Measurements from ENCODE around the gene CHRNB4. TPM values are rescaled to one million over a fixed set of nuclear protein-coding genes. Genes with fewer than 3 reads are reported as not detected.
"Not testable (repeated sequence)": the region's sequence is repeated elsewhere in the genome, so short reads cannot be mapped to it uniquely, and the experiment has no call there.

The CHRNB4 gene
- total RNA-seq, 1 experiment from 2014 or later = 0.13 TPM

GRCh38 chr15:78616506-78616905, 24.5 kb downstream of the CHRNB4 start:
- Histone ChIP-seq H3F3A (ENCODE audit: insufficient read depth, low read depth) (no peaks in the 10 kb centered on the region), H3K9me3 (ENCODE audit: insufficient read depth, low read depth) (no peaks in the 10 kb centered on the region), H3K27me3 (ENCODE audit: insufficient read depth, low read depth) (peaks cover 3% of the 10 kb centered on the region; the same call in 1 of the 2 replicates), H3K79me2 (ENCODE audit: low read depth) (no peaks in the 10 kb centered on the region), H3K4me3 (no peak overlapping the region), H3K4me2 (no peak overlapping the region), H2AFZ (no peak overlapping the region), H3K27ac (no peak overlapping the region), H3K36me3 (ENCODE audit: low read depth) (no peaks in the 10 kb centered on the region), H3K4me1 (replicated peaks; ENCODE audit: insufficient read depth) (no peaks in the 10 kb centered on the region), H4K20me1 (ENCODE audit: insufficient read depth) (no peaks in the 10 kb centered on the region), H3K9me2 (ENCODE audit: insufficient read depth) (no peaks in the 10 kb centered on the region)
- intact Hi-C loops (cut with micrococcal nuclease; ENCODE audit: unreplicated experiment) = loop anchor here (5.0 kb wide), 1 partner anchor 136 kb away; no protein-coding TSS in a partner anchor
- ChIA-PET CTCF (no interaction called here), POLR2A (ENCODE audit: unreplicated experiment) (no interaction called here)
- TF ChIP-seq EZH2 (IDR thresholded peaks at IDR 0.05; ENCODE audit: low read depth) = no peak
- no peak for TF ChIP-seq CTCF (conservative IDR thresholded peaks at IDR 0.05)
- BruUV-seq (replicated peaks) = no TSS peak
- no peak for DNase-seq

GRCh38 chr15:78615151-78615589, 25.8 kb downstream of the CHRNB4 start:
- POLR2A ChIA-PET (ENCODE audit: unreplicated experiment) = no interaction called here
- Histone ChIP-seq H3K9me2 (ENCODE audit: insufficient read depth) (no peaks in the 10 kb centered on the region), H3K27me3 (ENCODE audit: insufficient read depth, low read depth) (peaks cover 6% of the 10 kb centered on the region; the same call in 1 of the 2 replicates), H3K4me1 (replicated peaks; ENCODE audit: insufficient read depth) (no peaks in the 10 kb centered on the region), H3K36me3 (ENCODE audit: low read depth) (no peaks in the 10 kb centered on the region), H2AFZ (no peak overlapping the region), H3K79me2 (ENCODE audit: low read depth) (no peaks in the 10 kb centered on the region), H3F3A (ENCODE audit: insufficient read depth, low read depth) (no peaks in the 10 kb centered on the region), H3K4me3 (no peak overlapping the region), H3K9me3 (ENCODE audit: insufficient read depth, low read depth) (no peaks in the 10 kb centered on the region), H4K20me1 (ENCODE audit: insufficient read depth) (no peaks in the 10 kb centered on the region), H3K4me2 (no peak overlapping the region), H3K27ac (no peak overlapping the region)
- DNase-seq = no peak
- TF ChIP-seq EZH2 (IDR thresholded peaks at IDR 0.05; ENCODE audit: low read depth) (no peak), CTCF (conservative IDR thresholded peaks at IDR 0.05) (no peak)
- no TSS peak for BruUV-seq (replicated peaks)
- intact Hi-C loops (cut with micrococcal nuclease; ENCODE audit: unreplicated experiment) = loop anchor here (5.0 kb wide), 1 partner anchor 137 kb away; no protein-coding TSS in a partner anchor
- CTCF ChIA-PET = interaction anchor here (0.7 kb wide), 1 partner anchor 94 kb away, joined by 3 read pairs; no protein-coding TSS in a partner anchor

- peaks cover 6% of the 10 kb centered on the region; the same call in 1 of the 2 replicates for H3K27me3 ChIP-seq (ENCODE audit: insufficient read depth, low read depth)
- POLR2A ChIA-PET (ENCODE audit: unreplicated experiment) = no interaction called here
- no peak overlapping the region for H3K4me3 ChIP-seq
- no peaks in the 10 kb centered on the region for H3K36me3 ChIP-seq (ENCODE audit: low read depth)
- H3K4me1 ChIP-seq (replicated peaks; ENCODE audit: insufficient read depth) = no peaks in the 10 kb centered on the region
- H4K20me1 ChIP-seq (ENCODE audit: insufficient read depth) = no peaks in the 10 kb centered on the region
- intact Hi-C loops (cut with micrococcal nuclease; ENCODE audit: unreplicated experiment) = no loop called here
- H3K79me2 ChIP-seq (ENCODE audit: low read depth) = no peaks in the 10 kb centered on the region
- CTCF ChIA-PET = no interaction called here
- BruUV-seq (replicated peaks) = no TSS peak
- no peak overlapping the region for H3K27ac ChIP-seq
- H3K9me2 ChIP-seq (ENCODE audit: insufficient read depth) = no peaks in the 10 kb centered on the region
- H3K9me3 ChIP-seq (ENCODE audit: insufficient read depth, low read depth) = no peaks in the 10 kb centered on the region
- no peak for DNase-seq
- no peak overlapping the region for H2AFZ ChIP-seq
- no peaks in the 10 kb centered on the region for H3F3A ChIP-seq (ENCODE audit: insufficient read depth, low read depth)
- TF ChIP-seq EZH2 (IDR thresholded peaks at IDR 0.05; ENCODE audit: low read depth) (no peak), CTCF (conservative IDR thresholded peaks at IDR 0.05) (no peak)
- H3K4me2 ChIP-seq = no peak overlapping the region
Observed at GRCh38 chr15:78614021-78614420, 27.0 kb downstream of the CHRNB4 start.

DNA sequence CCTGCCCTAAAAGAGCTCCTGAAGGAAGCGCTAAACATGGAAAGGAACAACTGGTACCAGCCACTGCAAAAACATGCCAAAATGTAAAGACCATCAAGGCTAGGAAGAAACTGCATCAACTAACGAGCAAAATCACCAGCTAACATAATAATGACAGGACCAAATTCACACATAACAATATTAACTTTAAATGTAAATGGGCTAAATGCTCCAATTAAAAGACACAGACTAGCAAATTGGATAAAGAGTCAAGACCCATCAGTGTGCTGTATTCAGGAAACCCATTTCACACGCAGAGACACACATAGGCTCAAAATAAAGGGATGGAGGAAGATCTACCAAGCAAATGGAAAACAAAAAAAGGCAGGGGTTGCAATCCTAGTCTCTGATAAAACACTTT, 31.5 kb downstream of the CHRNB4 start:
- CTCF ChIA-PET; H3K4me1 ChIP-seq (replicated peaks; ENCODE audit: insufficient read depth); H4K20me1 ChIP-seq (ENCODE audit: insufficient read depth); H3K36me3 ChIP-seq (ENCODE audit: low read depth); H3K9me2 ChIP-seq (ENCODE audit: insufficient read depth); H3K4me2 ChIP-seq; H3K79me2 ChIP-seq (ENCODE audit: low read depth); H2AFZ ChIP-seq; intact Hi-C loops (cut with micrococcal nuclease; ENCODE audit: unreplicated experiment); H3K4me3 ChIP-seq; H3K9me3 ChIP-seq (ENCODE audit: insufficient read depth, low read depth); BruUV-seq (replicated peaks); DNase-seq; POLR2A ChIA-PET (ENCODE audit: unreplicated experiment); H3F3A ChIP-seq (ENCODE audit: insufficient read depth, low read depth); H3K27ac ChIP-seq: not testable (repeated sequence)
- H3K27me3 ChIP-seq (ENCODE audit: insufficient read depth, low read depth) = peaks cover 19% of the 10 kb centered on the region
